GM21360 (cell line): Measurements from ENCODE around the gene C17orf67.
"Not testable (repeated sequence)": the region's sequence is repeated elsewhere in the genome, so short reads cannot be mapped to it uniquely, and the experiment has no call there.

Experiments
- ATAC-seq: cut with Tn5 transposase; IDR thresholded peaks from one replicate; pipeline ENCODE4 v1.9.1; 2021; ENCODE audit warnings: mild to moderate bottlenecking, moderate library complexity; ENCODE audit not compliant: unreplicated experiment

The C17orf67 gene

GRCh38 chr17:56779322-56779721 lies 54.4 kb downstream of the C17orf67 start:
- no peak for ATAC-seq

- ATAC-seq: no peak
These were observed 54.8 kb downstream of the C17orf67 start for GRCh38 chr17:56778898-56779297.

- ATAC-seq: no peak
These were observed 55.9 kb downstream of the C17orf67 start for GRCh38 chr17:56777859-56778258.

GRCh38 chr17:56774650-56775049 lies 59.1 kb downstream of the C17orf67 start:
- ATAC-seq: no peak

- ATAC-seq: no peak
These were observed 60.6 kb downstream of the C17orf67 start for GRCh38 chr17:56773124-56773523.

- no peak for ATAC-seq
These were observed 61.3 kb downstream of the C17orf67 start for GRCh38 chr17:56772442-56772841.

- ATAC-seq: no peak
These were observed 61.7 kb downstream of the C17orf67 start for GRCh38 chr17:56771975-56772374.

GRCh38 chr17:56771563-56771962 lies 62.2 kb downstream of the C17orf67 start:
- no peak for ATAC-seq

GRCh38 chr17:56770427-56770826 lies 63.3 kb downstream of the C17orf67 start:
- ATAC-seq: no peak

GRCh38 chr17:56765449-56765848 lies 68.3 kb downstream of the C17orf67 start:
- no peak for ATAC-seq

GRCh38 chr17:56762988-56763387 lies 70.7 kb downstream of the C17orf67 start:
- no peak for ATAC-seq

- no peak for ATAC-seq
These were observed 71.6 kb downstream of the C17orf67 start for GRCh38 chr17:56762144-56762543.

GRCh38 chr17:56761387-56761786 lies 72.3 kb downstream of the C17orf67 start:
- no peak for ATAC-seq

GRCh38 chr17:56757611-56758010 lies 76.1 kb downstream of the C17orf67 start:
- ATAC-seq: not testable (repeated sequence)

GRCh38 chr17:56756536-56756935 lies 77.2 kb downstream of the C17orf67 start:
- ATAC-seq: no peak

- ATAC-seq: no peak
These were observed 78.4 kb downstream of the C17orf67 start for GRCh38 chr17:56755310-56755709.

- no peak for ATAC-seq
These were observed 79.1 kb downstream of the C17orf67 start for GRCh38 chr17:56754523-56755208.

- ATAC-seq: no peak
These were observed 81.4 kb downstream of the C17orf67 start for GRCh38 chr17:56752263-56752836.

- no peak for ATAC-seq
These were observed 82.5 kb downstream of the C17orf67 start for GRCh38 chr17:56751145-56751738.

GRCh38 chr17:56744721-56745120 lies 89.0 kb downstream of the C17orf67 start:
- no peak for ATAC-seq

GRCh38 chr17:56742601-56743000 lies 91.1 kb downstream of the C17orf67 start:
- no peak for ATAC-seq
